AG09309 (cell line): ENCODE results near the gene AKAIN1.

Source experiments
- DNase-seq: peaks from one replicate; pipeline ENCODE4 v3.0.0-alpha.2; 2010; ENCODE audit warnings: low read depth
- H3K4me3 ChIP-seq: 2 replicates; pipeline ENCODE4 v1.5.1; 2011; ENCODE audit warnings: mild to moderate bottlenecking, low read depth, low read length, moderate library complexity; ENCODE audit not compliant: control insufficient read depth
- TF ChIP-seq, protein P1 (sequence below): IDR thresholded peaks from 2 replicates; pipeline ENCODE4 v1.5.1; 2011; ENCODE audit warnings: mild to moderate bottlenecking, low read depth, low read length, inconsistent platforms; ENCODE audit not compliant: insufficient read depth, control insufficient read depth; ENCODE audit errors: missing control alignments

Gene AKAIN1

GRCh38 chr18:5166606-5167280 is 30.3 kb downstream of the AKAIN1 start:
- DNase-seq, result no peak
- H3K4me3 ChIP-seq, result no peak overlapping the region
- TF ChIP-seq, protein P1, sequence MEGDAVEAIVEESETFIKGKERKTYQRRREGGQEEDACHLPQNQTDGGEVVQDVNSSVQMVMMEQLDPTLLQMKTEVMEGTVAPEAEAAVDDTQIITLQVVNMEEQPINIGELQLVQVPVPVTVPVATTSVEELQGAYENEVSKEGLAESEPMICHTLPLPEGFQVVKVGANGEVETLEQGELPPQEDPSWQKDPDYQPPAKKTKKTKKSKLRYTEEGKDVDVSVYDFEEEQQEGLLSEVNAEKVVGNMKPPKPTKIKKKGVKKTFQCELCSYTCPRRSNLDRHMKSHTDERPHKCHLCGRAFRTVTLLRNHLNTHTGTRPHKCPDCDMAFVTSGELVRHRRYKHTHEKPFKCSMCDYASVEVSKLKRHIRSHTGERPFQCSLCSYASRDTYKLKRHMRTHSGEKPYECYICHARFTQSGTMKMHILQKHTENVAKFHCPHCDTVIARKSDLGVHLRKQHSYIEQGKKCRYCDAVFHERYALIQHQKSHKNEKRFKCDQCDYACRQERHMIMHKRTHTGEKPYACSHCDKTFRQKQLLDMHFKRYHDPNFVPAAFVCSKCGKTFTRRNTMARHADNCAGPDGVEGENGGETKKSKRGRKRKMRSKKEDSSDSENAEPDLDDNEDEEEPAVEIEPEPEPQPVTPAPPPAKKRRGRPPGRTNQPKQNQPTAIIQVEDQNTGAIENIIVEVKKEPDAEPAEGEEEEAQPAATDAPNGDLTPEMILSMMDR, result no peak

GRCh38 chr18:5164903-5165302 is 32.2 kb downstream of the AKAIN1 start:
- H3K4me3 ChIP-seq, result no peak overlapping the region
- no peak for DNase-seq
- TF ChIP-seq, protein P1, result no peak

DNA sequence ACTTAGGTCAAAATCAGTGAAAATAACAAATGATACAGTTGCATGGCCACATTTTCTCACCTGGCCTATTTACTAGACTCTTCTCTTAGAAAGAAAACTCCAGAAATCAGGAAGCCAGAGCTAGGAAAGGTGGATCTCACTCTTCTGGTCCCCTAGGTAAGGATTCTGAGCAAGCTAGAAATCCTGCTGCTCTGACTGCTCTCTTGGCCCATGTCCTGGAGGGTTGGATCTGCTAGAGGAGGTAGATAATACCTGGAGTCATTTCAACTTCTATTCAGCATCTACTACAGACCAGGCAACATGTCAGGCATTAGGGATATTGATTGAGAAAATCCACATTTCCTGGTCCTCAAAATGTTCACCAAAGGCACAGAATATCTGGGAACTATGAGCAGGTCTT is 34.9 kb downstream of the AKAIN1 start:
- TF ChIP-seq, protein P1, result no peak
- DNase-seq, result no peak
- H3K4me3 ChIP-seq, result no peak overlapping the region

DNA sequence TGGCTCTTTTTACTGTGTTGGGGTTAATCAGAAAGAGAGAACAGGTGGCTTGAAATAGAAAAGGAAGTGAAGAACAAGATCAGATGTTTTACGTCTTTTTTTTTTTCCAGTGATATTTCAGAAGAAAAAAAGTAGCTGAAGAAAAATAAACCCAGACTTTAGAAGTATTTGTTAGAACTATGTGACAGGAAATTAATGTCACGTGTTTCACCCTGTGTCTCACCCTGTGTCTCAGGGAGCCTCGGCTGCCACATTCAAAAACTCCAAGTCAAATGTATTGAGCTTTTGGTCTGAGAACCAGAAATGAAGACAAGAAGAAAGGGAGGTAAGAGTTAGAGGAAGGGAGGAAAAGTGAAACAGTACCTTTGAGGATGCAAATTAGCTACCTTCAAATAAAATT is 38.0 kb downstream of the AKAIN1 start:
- TF ChIP-seq, protein P1, result no peak
- DNase-seq, result no peak
- no peak overlapping the region for H3K4me3 ChIP-seq

DNA sequence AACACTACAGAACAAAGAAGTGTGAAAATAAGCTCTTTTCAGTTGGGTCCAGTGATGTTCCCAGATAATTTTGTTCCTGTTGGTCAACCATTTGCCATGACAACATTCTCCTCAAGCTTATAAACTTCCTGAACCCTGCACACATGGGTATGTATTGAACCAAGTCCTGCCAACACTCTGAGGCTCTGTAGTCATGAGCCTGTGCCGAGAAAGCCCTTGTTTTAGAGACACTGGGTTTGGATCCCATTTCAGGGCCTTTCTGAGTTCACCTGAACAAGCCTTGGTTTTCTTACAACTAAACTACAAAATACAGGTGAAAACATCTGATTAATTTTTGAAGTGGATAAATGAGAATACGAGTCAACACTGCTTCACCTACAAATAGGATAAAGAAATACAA is 38.5 kb downstream of the AKAIN1 start:
- no peak for DNase-seq
- H3K4me3 ChIP-seq, result no peak overlapping the region
- TF ChIP-seq, protein P1, result no peak

DNA sequence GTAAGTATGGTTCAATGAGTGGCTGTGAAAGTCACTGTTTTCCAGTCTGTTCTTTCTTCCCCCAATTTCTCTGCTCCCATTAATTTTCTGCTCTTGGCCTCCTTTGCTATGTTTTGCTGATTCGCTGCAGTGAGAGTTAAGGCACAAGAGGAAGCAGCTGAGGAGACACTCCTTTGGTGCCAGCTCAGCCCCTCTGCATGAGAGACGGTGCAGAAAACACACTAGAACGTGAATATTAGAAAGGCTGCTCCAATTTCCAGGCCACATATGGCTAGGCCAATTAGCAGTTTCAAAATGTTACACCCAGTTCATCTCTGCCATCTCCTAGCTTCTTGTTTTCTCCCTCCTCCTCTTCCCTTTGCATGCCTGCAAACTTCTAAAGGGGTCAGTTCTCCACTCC is 38.9 kb downstream of the AKAIN1 start:
- no peak for DNase-seq
- TF ChIP-seq, protein P1, result no peak
- no peak overlapping the region for H3K4me3 ChIP-seq
